ENCODE data around the gene PDE1C. TPM values are rescaled to one million over a fixed set of nuclear protein-coding genes. Genes with fewer than 3 reads are reported as not detected.

Gene PDE1C
- total and polyA plus RNA-seq, 8 donors, result 1.2 to 4.2 (median 2.2) TPM

- intact Hi-C loops (cut with DNase I), result no loop called here
- 83 to 94% methylated on average over 1 of the region's 1 CpG for WGBS, 2 donors
- Histone ChIP-seq H3K27ac (no peak overlapping the region), H3K9me3 (no peaks in the 10 kb centered on the region), H3K36me3 (no peaks in the 10 kb centered on the region), H3K4me1 (no peaks in the 10 kb centered on the region), H3K4me3 (no peak overlapping the region), H3K27me3 (no peaks in the 10 kb centered on the region)
- DNase-seq (no peak), ATAC-seq (no peak), FAIRE-seq (no peak)
- TF ChIP-seq, protein P1, sequence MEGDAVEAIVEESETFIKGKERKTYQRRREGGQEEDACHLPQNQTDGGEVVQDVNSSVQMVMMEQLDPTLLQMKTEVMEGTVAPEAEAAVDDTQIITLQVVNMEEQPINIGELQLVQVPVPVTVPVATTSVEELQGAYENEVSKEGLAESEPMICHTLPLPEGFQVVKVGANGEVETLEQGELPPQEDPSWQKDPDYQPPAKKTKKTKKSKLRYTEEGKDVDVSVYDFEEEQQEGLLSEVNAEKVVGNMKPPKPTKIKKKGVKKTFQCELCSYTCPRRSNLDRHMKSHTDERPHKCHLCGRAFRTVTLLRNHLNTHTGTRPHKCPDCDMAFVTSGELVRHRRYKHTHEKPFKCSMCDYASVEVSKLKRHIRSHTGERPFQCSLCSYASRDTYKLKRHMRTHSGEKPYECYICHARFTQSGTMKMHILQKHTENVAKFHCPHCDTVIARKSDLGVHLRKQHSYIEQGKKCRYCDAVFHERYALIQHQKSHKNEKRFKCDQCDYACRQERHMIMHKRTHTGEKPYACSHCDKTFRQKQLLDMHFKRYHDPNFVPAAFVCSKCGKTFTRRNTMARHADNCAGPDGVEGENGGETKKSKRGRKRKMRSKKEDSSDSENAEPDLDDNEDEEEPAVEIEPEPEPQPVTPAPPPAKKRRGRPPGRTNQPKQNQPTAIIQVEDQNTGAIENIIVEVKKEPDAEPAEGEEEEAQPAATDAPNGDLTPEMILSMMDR (IDR thresholded peaks at IDR 0.05), result no peak
Measured at GRCh38 chr7:31910191-31910590, 160.0 kb downstream of the PDE1C start.

GRCh38 chr7:31906479-31907171 is 163.6 kb downstream of the PDE1C start:
- FAIRE-seq, result no peak
- 77 to 83% methylated on average over 5 of the region's 5 CpGs for WGBS, 2 donors

DNA sequence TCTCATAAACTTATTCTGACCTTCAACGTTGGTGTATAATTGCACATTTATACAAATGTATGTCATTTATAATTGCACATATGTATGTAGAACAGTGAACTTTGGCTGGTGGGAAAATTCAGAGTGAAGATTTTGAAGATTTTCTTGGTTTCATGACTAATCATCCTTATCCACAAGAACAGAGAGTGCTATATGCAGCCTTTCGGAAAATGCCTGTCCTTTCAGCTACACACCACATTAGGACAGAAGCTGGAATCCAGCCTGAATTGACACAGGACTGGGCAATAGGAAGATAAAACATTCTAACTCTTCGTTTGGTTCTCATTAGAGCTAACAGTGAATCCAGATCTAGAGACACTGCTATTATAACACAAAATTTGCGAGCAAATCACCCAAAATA is 166.2 kb downstream of the PDE1C start:
- FAIRE-seq, result no peak
- intact Hi-C loops (cut with DNase I), result no loop called here
- 62 to 69% methylated on average over 4 of the region's 4 CpGs for WGBS, 2 donors

More at GRCh38 chr7:31906479-31907171, 163.6 kb downstream of the PDE1C start:
- Histone ChIP-seq H3K27ac (no peak overlapping the region), H3K9me3 (no peaks in the 10 kb centered on the region), H3K4me1 (no peaks in the 10 kb centered on the region), H3K27me3 (no peaks in the 10 kb centered on the region), H3K36me3 (no peaks in the 10 kb centered on the region), H3K4me3 (no peak overlapping the region)
- TF ChIP-seq, protein P1 (IDR thresholded peaks at IDR 0.05), result no peak
- no peak for ATAC-seq
- intact Hi-C loops (cut with DNase I), result no loop called here
- DNase-seq, result no peak

DNA sequence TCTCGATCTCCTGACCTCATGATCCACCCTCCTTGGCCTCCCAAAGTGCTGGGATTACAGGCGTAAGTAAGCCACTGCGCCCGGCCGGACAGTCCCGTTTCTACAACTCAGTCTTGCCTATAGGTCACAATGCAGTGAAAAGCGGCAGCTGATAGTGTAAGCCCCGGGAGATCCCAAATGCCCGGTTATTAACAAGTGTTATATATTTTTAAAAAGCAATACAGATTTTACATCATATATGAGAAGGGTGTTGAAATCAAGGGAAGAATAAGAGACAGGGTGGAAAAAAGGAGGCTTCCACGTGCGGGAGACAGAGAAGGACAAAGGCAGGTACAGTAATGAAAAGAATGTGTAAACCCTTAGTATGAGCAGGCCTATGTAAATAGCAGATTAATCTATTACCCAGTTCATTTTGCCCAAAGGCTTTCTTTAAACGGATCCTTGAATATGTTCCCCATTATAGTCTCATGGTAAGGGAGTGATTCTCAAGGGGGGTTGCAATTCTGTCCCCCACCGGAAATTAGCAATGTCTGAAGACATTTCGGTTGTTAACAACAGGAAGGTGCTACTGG is 170.8 kb downstream of the PDE1C start:
- ATAC-seq (no peak), DNase-seq (no peak), FAIRE-seq (no peak)
- WGBS, 2 donors, result 70 to 71% methylated on average over 14 of the region's 14 CpGs
- Histone ChIP-seq H3K27me3 (peaks cover 0 to 6% (median 0%) of the 10 kb centered on the region in 4 donors), H3K27ac (no peak overlapping the region), H3K9me3 (no peaks in the 10 kb centered on the region), H3K36me3 (no peaks in the 10 kb centered on the region), H3K4me1 (no peaks in the 10 kb centered on the region), H3K4me3 (no peak overlapping the region)
- intact Hi-C loops (cut with DNase I), result no loop called here
- TF ChIP-seq, protein P1 (IDR thresholded peaks at IDR 0.05), result no peak

More for the DNA sequence above, 166.2 kb downstream of the PDE1C start:
- no peak overlapping the region for H3K27ac ChIP-seq
- no peaks in the 10 kb centered on the region for H3K9me3 ChIP-seq
- TF ChIP-seq, protein P1 (IDR thresholded peaks at IDR 0.05), result no peak
- ATAC-seq (no peak), DNase-seq (no peak)
- no peaks in the 10 kb centered on the region for H3K27me3 ChIP-seq
- H3K36me3 ChIP-seq, result no peaks in the 10 kb centered on the region
- no peak overlapping the region for H3K4me3 ChIP-seq
- H3K4me1 ChIP-seq, result no peaks in the 10 kb centered on the region

- no peak overlapping the region for H3K27ac ChIP-seq
- intact Hi-C loops (cut with DNase I), result no loop called here
- H3K4me1 ChIP-seq, result no peaks in the 10 kb centered on the region
- no peak for ATAC-seq
- peaks cover 0 to 6% (median 0%) of the 10 kb centered on the region in 4 donors for H3K27me3 ChIP-seq
- no peaks in the 10 kb centered on the region for H3K36me3 ChIP-seq
- no peak for DNase-seq
- no peak overlapping the region for H3K4me3 ChIP-seq
- WGBS, 2 donors, result 65 to 69% methylated on average over 6 of the region's 6 CpGs
- H3K9me3 ChIP-seq, result no peaks in the 10 kb centered on the region
- no peak for FAIRE-seq
- TF ChIP-seq, protein P1 (IDR thresholded peaks at IDR 0.05), result no peak
Measured at GRCh38 chr7:31896925-31897324, 173.3 kb downstream of the PDE1C start.

Measured in pancreas (tissue), 10 donors.